GM21515 (cell line): ENCODE data around the gene XCR1.
"Not testable (repeated sequence)": the region's sequence is repeated elsewhere in the genome, so short reads cannot be mapped to it uniquely, and the experiment has no call there.

Source experiments
- ATAC-seq: cut with Tn5 transposase; IDR thresholded peaks from one replicate; pipeline ENCODE4 v1.9.1; 2021; ENCODE audit not compliant: unreplicated experiment

Gene XCR1, protein sequence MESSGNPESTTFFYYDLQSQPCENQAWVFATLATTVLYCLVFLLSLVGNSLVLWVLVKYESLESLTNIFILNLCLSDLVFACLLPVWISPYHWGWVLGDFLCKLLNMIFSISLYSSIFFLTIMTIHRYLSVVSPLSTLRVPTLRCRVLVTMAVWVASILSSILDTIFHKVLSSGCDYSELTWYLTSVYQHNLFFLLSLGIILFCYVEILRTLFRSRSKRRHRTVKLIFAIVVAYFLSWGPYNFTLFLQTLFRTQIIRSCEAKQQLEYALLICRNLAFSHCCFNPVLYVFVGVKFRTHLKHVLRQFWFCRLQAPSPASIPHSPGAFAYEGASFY

DNA sequence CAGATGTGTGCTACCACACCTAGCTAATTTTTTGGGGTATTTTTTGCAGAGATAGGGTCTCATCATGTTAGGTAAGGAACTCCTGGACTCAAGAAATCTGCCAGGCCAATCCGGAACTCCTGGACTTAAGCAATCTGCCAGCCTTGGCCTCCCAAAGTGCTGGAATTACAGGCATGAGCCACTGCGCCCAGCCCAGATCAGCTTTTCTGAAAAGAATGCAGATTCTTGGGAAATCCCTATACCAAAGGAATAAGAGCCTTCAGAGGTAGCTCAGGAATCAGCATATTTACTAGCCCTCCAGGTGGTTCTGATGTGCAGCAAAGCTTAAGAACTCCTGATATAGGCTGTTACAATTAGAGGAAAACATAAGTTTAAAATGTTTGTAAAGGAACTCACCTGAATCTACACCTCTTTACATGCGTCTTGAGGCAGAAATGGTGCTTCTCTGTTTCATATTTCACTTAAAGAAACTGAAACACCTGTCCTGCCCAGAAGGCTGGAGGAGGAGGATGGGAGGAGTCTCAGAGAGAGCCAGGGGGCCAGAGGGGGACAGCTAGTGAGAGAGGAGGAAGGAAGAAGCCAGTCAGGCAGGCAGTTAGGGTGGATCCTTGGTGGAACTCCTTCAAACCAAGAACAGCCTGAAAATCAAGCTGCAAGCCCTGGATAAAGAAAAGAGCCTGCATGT is at the start of gene XCR1:
Gene XCR1 (minus strand): TSS at position 463 of the 685 bp plus-strand sequence. CDS start 5,536 bp downstream, outside the sequence.
- ATAC-seq = no peak

DNA sequence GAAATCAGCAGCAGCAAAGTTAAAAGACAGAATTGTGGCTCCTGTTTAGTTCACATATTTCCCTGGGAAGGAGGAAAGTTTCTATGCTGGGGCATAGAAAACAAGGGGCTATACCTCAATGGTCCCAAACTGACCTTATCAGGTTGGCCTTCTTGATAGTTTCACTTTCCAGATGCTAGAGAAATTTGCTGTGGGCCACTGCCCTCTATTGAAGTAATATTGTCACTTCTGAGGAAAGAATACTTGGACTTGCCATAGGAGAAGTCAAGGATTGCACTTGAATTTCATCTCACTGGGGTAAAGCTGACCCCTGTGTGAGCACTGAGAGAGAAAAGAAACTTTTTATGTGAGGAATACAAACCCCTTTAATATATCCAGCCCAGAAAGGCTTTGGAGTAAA is 49.3 kb upstream of the XCR1 start:
- no peak for ATAC-seq

DNA sequence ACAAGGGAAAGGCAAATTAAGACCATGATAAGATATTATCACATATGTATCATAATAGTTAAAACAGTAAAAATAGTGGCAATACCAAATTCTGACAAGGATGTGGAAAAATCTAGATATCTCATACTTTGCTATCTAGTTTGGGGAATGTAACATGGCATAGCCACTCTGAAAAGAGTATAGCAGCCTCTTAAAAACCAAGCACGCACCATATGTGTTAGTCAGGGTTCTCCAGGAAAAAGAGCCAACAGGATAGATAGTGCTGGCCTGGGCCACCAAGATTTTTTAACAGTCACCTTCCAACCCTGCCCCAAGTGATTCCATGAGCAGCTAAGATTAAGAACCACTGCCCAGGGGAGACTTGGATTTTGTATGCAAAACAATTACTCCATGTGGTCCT is 48.5 kb upstream of the XCR1 start:
- ATAC-seq = no peak

DNA sequence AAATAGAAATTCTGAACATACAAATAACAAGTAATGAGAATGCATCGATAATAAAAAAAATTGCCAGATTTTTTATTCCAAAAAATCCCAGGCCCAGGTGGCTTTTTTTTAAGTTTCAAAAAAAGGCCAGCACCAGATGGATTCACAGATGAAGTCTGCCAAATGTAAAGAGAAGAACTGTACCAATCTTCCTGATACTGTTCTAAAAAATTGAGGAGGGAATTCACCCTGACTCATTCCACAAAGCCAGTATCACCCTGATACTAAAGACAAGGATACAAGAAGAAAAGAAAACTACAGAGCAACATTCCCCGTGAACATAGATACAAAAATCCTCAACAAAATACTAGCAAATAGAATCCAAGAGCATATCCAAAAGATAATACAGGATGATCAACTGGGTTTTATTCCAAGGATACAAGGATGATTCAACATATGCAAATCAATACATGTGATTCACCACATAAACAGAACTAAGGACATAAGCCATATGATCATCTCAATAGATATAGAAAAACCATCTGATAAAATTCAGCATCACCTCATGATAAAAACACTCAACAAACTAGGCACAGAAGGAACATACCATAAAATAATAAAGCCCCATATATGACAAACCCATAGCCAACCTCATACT is 44.1 kb upstream of the XCR1 start:
- no peak for ATAC-seq

DNA sequence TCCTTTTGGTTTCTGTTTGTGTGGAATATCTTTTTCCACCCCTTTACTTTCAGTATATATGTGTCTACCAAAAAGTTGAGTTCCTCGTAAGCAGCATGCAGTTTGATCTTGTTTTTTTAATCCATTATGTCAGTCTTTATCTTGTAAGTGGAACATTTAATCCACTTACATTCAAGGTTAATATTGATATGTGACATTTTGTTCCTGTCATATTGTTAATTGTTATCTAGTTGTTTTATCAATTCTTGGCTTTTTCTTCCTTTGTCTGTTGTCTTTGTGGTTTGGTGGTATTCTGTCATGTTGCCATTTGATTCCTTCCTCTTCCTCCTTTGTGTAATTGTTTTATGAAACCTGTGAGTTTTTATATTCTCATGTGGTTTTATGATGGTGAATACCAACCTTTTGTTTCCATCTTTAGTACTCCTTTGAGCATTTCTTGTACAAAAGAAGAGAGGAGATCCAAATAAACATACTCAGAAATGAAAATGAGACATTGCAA is 43.4 kb upstream of the XCR1 start:
- ATAC-seq = no peak

DNA sequence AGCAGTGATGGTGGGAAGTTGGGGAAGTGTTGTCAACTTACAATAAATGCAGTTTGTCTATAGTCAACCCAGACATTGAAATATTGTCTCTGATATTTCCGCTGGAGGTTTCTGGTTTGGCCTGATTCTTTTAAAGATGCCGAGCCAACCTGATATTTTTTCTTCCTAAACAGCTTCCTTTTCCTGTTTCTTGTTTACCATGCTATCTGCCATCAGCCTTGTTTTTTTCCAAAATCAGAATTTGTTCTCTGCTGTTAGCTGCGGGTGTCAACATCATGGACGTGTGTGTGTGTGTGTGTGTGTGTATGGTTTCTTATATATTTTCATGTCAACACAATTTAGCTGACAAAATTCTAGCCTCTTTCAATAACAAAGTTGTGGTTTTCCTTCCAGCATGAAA is 41.2 kb upstream of the XCR1 start:
- ATAC-seq = no peak

DNA sequence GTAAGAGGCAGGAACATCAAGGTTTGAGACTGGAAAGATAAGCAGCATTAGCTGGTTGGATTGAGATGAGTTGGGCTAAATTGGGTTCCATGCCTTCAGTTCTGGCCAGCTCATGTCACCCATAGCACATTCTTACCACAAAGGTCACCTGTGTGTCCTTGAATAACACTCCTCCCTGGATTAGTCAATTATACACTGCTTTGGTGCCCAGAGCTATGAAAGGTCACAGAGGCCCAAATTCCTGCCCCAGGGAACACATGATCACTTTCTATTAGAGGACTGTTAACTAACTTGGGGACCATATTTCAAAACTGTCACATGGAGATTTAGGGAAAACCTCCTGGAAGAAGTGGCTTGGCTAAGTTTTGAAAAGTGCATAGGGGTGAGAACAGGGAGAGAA is 40.1 kb upstream of the XCR1 start:
- no peak for ATAC-seq

DNA sequence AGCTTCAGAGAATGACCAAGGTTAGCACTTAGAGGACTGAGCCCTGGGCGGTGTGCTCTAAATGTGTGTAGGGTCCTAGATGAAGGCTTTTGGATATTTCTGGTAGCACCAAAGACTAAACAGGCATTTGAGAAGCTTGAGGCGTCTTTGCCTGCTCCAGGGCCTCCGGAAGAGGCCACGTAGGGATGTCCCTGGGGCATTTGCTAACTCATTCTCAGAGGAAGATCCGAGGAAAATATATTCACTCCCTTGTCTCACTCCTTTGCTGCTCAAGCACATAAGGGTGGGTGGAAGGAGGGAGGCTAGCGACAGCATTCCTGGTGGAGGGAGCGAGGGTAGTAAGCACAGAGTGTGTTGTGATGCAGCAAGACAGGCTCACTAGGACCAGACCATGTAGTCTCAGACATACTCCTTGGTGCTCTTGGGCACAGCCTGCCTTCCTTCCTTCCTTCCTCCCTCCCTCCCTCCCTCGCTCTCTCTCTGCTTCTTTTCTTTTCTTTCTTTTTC is 38.5 kb upstream of the XCR1 start:
- ATAC-seq = no peak

DNA sequence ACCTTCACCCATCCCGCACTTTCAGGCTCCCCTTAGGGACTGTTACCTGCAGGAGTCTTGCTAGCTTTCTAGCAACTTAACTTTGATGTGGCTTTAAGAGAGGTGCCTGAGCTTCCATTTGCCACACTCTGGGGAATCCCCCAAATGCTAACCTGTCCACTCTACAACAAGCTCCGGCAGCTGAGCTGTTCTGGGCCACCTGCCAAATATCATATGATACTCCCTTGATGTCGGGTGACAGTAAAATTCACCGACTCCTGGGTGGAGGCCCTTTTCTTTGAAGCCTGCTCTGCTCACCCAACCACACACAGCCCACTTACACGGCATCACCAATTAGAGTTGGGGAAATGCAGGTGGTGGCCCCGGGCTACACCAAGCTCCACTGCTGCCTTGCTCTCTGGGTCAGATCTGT is 38.0 kb upstream of the XCR1 start:
- no peak for ATAC-seq

DNA sequence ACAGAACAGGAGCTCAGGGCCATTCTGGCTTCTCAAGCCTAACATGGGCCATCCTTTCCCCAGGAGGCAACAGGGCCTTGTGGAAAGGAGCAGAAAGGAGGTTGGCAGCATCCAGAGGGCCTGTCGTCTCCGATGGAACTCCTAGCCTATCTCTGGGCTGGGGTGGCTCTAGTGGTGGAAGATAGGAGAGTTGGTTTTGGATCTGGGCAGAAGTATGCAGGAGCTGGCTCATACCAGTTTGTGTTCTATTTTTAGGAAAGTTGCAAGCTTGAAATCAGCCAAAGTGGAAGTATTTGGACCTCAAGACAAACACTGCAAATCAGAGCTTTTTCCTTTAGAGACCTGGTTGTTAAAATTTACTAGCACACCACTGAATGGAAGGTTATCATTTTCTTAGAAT is 35.4 kb upstream of the XCR1 start:
- ATAC-seq = no peak

DNA sequence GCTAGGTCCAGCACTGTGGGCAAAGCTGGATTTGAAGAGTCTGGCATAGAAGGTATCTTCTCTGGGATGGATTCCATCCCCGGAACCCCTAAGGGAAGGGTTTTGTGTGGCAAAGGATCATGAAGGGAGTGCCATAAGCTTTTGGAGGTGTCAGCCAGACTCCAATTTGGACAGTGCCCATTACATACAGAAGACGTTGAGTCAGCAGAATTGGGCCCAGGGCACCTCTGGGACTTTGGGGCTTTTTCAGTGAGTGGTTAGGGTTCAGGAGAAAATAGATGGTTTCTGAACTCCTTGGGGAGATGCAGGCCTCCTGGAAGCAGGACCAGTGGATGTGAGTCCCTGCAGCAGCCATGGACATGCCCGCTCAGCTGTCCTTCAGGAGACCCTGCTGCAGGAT is 34.6 kb upstream of the XCR1 start:
- ATAC-seq = no peak

DNA sequence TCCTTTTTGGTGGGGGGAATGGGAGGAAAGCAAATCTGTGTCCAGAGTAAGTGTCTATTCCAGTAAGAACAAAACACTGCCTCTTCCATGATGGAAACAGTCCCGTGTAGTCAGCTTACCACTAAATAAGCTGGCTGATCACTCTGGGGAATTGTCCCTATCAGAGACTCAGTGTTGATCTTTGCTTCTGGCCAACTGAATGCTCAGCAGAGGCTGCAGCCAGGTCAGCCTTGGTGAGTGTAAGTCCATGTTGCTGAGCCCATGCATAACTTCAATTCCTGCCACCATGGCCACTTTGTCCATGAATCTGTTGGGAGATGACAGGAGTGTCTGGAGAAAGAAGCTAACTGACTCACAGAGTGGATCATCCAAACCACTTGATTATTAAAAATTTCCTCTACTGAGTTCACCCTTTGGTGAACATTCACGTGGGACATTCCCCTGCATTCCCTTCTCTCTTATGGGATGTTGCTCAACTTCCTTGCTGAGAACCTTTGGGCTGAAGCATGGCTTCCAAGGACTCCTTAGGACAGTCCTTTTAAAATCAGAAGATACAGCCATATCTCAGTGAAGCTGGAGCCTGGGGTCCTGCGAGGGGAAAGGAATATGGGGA is 33.9 kb upstream of the XCR1 start:
- no peak for ATAC-seq

DNA sequence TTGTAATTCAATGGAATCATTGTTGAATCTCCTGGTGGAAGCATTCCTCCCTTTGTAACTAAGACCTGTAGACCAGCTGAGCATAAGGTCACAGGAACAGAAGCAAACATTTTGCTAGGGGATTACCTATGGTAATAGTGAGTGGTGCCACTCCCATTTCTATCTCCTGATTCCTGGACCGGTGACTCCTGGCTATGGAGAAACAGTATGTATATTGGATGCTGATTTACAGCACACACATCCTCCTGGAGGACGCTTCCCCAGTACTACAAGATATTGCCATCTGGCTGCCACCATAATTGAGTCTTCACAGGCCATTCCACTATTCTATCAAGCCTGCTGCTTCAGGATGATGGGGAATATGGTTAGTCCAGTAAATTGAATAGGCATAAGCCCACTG is 33.3 kb upstream of the XCR1 start:
- no peak for ATAC-seq

DNA sequence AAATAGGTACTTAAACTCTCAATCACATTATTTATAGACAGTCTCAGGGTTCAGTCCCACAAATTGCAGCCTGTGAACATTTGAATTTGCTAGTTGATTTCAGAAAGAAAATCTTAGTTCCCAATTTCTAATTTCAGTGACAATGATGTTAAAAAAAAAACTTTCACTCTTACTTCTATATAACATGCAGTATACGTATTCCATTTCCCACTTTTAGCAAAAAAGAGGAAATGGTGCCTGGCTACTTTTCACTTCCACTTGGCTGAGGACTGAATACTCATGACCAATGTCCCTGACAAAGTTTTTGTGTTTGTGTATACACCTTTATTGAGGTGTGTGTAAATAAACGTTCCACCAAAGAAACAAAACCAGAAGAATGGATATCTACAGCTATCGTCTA is 32.1 kb upstream of the XCR1 start:
- ATAC-seq = peak; percentile 49

DNA sequence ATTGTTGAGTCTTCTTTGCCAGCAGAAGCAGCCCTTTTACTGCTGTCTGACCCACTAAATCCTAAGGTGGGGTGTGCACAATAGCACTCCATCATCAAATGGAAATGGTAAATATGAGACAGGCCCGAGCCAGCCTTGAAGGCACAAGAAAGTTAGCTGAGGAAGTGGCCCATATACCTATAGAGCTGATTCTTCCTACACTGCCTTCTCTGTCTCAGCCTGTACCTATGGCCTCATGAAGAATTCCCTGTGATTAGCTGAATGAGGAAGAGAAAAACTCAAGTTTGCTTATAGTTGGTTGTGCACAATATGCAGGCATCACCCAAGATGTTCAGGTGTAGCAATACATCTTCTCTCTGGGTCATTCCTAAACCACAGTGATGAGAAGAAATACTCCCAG is 31.7 kb upstream of the XCR1 start:
- ATAC-seq = no peak

DNA sequence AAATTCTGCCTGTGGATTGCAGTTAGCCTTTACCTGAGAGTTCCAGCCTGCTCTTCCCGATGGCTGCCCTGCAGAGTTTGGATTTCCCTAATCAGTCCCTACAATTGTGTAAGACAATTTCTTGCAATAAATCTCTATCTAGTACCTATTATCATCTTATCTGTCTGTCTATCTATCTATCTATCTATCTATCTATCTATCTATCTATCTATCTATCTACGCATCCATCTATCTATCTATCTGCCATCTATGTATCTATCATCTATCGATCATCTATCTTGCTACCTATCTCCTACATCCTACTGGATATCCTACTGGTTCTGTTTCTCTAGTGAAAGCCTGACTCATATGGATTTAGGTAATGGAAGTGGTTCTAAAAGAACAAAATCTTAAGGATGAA is 30.4 kb upstream of the XCR1 start:
- ATAC-seq = no peak

DNA sequence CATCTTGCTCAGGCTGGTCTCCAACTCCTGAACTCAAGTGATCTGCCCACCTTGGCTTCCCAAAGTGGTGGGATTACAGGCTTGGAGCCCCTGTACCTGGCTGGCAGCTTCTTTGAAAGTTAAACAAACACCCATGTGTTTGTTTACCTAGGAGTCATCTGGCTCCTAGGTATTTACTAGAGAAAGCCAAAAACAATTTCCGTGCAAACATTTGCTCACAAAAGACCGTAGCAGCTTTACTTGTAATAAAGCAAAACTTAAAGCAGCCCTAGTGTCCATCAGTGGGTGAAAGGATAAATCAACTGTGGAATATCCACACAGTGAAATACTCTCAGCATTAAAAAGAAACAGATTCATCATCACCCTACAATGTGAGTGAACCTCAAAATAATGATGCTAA is 29.4 kb upstream of the XCR1 start:
- no peak for ATAC-seq

DNA sequence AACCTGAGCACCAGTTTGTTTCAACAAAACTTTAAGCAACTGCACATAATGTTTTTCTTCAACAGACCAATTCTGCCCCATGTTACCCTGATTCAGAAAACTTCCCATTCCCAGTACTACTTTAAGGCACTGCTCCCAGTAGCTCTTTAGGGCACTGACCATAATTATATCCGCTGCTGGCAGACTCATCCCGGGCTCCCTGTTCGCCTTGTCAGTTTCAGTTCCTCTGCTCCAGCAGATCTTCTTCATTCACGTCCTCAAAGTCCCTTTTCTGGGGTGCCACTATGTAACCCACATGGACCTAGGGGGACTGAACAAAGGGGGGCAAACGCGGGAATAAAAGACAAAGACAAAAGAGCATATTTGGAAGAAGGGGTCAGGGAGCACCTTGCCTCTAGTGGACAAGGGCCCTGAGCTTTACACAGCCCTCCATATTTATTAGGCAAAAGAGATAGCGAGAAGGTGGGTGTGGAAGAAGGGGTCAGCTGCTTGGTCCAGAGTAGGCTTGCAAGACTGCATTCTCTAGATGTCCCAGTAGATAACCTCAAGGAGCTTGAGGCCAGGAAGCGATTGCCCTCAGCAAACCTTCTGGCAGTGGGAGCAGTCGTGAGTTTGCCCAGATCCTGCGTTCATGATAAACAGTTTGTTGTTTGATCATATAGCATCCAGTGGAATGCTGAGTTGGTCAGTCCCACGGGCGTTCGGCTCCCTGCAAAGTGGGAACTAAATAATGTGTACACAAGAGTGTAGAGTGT is 26.7 kb upstream of the XCR1 start:
- not testable (repeated sequence) for ATAC-seq

DNA sequence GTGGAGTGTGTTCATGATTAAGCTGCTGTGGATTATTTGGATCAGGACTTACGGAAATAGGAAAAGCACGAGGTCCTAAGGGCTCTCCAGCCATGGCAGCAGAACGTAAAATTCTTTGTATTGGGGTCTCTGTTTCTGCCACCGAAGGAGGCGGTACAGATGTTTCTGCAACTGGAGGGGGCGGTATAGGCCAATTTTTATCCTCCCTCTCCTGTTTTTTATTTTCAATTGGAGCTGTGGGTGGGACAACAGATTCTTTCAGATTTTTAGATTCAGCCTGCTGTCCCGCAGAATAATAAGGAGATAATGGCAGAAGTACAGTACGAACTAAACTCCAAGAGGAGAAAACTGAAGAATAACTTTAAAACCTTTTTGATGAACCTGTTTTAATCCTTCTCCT is 26.0 kb upstream of the XCR1 start:
- not testable (repeated sequence) for ATAC-seq

DNA sequence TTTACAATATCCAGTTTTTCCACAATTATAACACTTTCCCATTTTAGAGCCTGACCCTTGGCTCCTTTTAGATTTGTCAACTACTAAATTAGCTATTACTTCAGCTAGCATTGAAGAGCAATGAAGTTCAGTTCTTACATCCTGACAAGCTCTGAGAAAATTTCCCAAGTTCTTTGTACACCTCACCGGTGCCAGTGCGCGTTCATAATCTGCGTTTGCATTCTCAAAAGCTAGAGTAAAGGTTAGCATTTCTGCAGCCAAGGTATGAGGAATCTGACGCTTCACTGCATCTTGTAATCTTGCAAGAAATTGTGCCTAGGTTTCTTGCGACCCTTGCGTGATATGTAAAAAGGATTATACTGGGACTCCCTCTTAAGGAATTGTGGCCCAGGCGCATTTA is 25.2 kb upstream of the XCR1 start:
- no peak for ATAC-seq

DNA sequence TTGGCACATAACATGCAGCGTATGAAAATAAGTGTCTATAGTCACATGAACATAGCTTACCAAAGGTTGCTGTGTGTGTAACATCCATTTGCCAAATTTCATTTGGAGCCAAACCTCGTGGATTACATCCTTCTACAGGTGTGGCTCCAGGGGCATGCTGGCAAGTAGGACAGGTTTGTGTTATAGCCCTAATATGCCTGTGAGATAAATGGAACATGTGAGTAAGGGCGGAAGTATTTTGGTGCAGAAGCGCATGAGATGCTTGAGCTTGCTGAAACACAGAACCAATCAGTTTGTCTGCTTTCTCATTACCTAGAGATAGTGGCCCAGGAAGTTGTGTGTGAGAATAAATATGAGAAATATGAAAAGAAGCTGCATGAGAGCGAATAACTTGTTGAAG is 21.8 kb upstream of the XCR1 start:
- no peak for ATAC-seq
